ENCODE measurements around the gene YTHDF2. TPM values are rescaled to one million over a fixed set of nuclear protein-coding genes. Genes with fewer than 3 reads are reported as not detected.

Gene YTHDF2
- total RNA-seq, 1 experiment from 2014 or later: 200 TPM

GRCh38 chr1:28803662-28804061 lies 66.9 kb downstream of the YTHDF2 start:
- Histone ChIP-seq H3K9ac (ENCODE audit: extremely low read depth, insufficient read length, low read length) (no peak overlapping the region), H3K23me2 (ENCODE audit: insufficient read length, low read depth, low read length, poor library complexity, severe bottlenecking) (no peaks in the 10 kb centered on the region), H3K27me3 (ENCODE audit: insufficient read depth, low read length) (no peaks in the 10 kb centered on the region), H3K4me2 (ENCODE audit: insufficient read depth, insufficient read length, low read length) (no peak overlapping the region), H4K91ac (ENCODE audit: insufficient read length, low read depth, low read length) (no peak overlapping the region), H4K8ac (replicated peaks; ENCODE audit: insufficient read length, low read depth, low read length) (no peak overlapping the region), H3K4ac (ENCODE audit: low read depth, low read length) (no peak overlapping the region), H2BK5ac (ENCODE audit: insufficient read length, low read length) (no peak overlapping the region), H3K9me3 (ENCODE audit: control insufficient read depth, low read depth, low read length) (no peaks in the 10 kb centered on the region), H3K18ac (ENCODE audit: insufficient read length, low read depth, low read length) (peak overlapping the region; percentile 46), H2AFZ (ENCODE audit: low read length) (no peak overlapping the region), H2BK20ac (ENCODE audit: low read depth, low read length, poor library complexity, severe bottlenecking) (no peak overlapping the region), H3K23ac (ENCODE audit: insufficient read length, low read depth, low read length) (no peak overlapping the region), H3T11ph (ENCODE audit: low read length) (no peak overlapping the region), H3K27ac (ENCODE audit: insufficient read length, low read depth, low read length) (no peak overlapping the region), H2BK12ac (ENCODE audit: insufficient read length, low read depth, low read length) (no peak overlapping the region), H3K4me1 (ENCODE audit: insufficient read depth, low read length) (no peaks in the 10 kb centered on the region), H4K5ac (ENCODE audit: insufficient read length, low read depth, low read length) (no peak overlapping the region), H2AK5ac (ENCODE audit: insufficient read length, low read length) (no peak overlapping the region), H2BK120ac (ENCODE audit: low read depth, low read length, poor library complexity, severe bottlenecking) (no peak overlapping the region), H3K79me1 (ENCODE audit: insufficient read depth, low read depth, low read length, poor library complexity, severe bottlenecking) (no peaks in the 10 kb centered on the region), H3K14ac (ENCODE audit: insufficient read depth, low read length) (no peak overlapping the region), H2BK15ac (ENCODE audit: low read depth, low read length) (no peak overlapping the region), H3K79me2 (ENCODE audit: insufficient read depth, low read length) (no peaks in the 10 kb centered on the region), H3K56ac (ENCODE audit: insufficient read length, low read depth, low read length) (no peak overlapping the region), H4K20me1 (ENCODE audit: control insufficient read depth, insufficient read depth, insufficient read length) (no peaks in the 10 kb centered on the region)
- no peak for TF ChIP-seq CTCF (conservative IDR thresholded peaks at IDR 0.05)
- Mint-ChIP-seq H3K27me3 (ENCODE audit: low read depth) (peaks cover 5% of the 10 kb centered on the region), H3K36me3 (ENCODE audit: insufficient read depth in 1 of 3, low read depth in 3 of 3) (peaks cover 0 to 2% (median 0%) of the 10 kb centered on the region in 3 experiments; a peak in 2 of 7 replicates), H3K27ac (peak overlapping the region in 1 of 3 experiments; percentile 57; a peak in 1 of 7 replicates), H3K4me3 (no peak overlapping the region), H3K4me1 (peaks cover 30 to 35% of the 10 kb centered on the region in 2 experiments), H3K9me3 (peaks cover 2 to 3% of the 10 kb centered on the region in 2 experiments; a peak in 3 of 5 replicates)
- WGBS (ENCODE audit: extremely low coverage, insufficient read length, low lambda C conversion rate): no CpG with 5 or more reads among the region's 3 CpGs
- DNase-seq: no peak

Data from H9 (cell line).